NCI-H2171 treated with DMSO at 0.1 percent for 48 hours (cell line): ENCODE data around the gene GALNTL6.
A peak's percentile ranks its signal among the peaks of the same experiment; 100 is the strongest.

Experiments used
- DNase-seq: peaks from one replicate; lab custom pipeline; 2025; lab: John Stamatoyannopoulos, UW

The GALNTL6 gene

GRCh38 chr4:172555725-172556124, 742.5 kb downstream of the GALNTL6 start:
- no peak for DNase-seq

- no peak for DNase-seq
Observed at GRCh38 chr4:172573899-172574298, 760.7 kb downstream of the GALNTL6 start.

- DNase-seq, result no peak
Observed at GRCh38 chr4:172578712-172579111, 765.5 kb downstream of the GALNTL6 start.

GRCh38 chr4:172584816-172585215, 771.6 kb downstream of the GALNTL6 start:
- no peak for DNase-seq

GRCh38 chr4:172596206-172596605, 783.0 kb downstream of the GALNTL6 start:
- DNase-seq, result no peak

- no peak for DNase-seq
Observed at GRCh38 chr4:172599554-172599953, 786.4 kb downstream of the GALNTL6 start.

- DNase-seq, result peak; percentile 92
Observed at GRCh38 chr4:172601195-172601594, 788.0 kb downstream of the GALNTL6 start.

- DNase-seq, result no peak
Observed at GRCh38 chr4:172619218-172619617, 806.0 kb downstream of the GALNTL6 start.

GRCh38 chr4:172619798-172620197, 806.6 kb downstream of the GALNTL6 start:
- DNase-seq, result no peak

- no peak for DNase-seq
Observed at GRCh38 chr4:172628263-172628662, 815.1 kb downstream of the GALNTL6 start.

GRCh38 chr4:172630280-172630679, 817.1 kb downstream of the GALNTL6 start:
- DNase-seq, result no peak

- DNase-seq, result no peak
Observed at GRCh38 chr4:172631832-172632231, 818.6 kb downstream of the GALNTL6 start.

- DNase-seq, result no peak
Observed at GRCh38 chr4:172648471-172648870, 835.3 kb downstream of the GALNTL6 start.

GRCh38 chr4:172649143-172649542, 835.9 kb downstream of the GALNTL6 start:
- no peak for DNase-seq

- peak; percentile 16 for DNase-seq
Observed at GRCh38 chr4:172650758-172651530, 837.7 kb downstream of the GALNTL6 start.

- DNase-seq, result no peak
Observed at GRCh38 chr4:172651961-172652360, 838.8 kb downstream of the GALNTL6 start.

GRCh38 chr4:172652369-172652768, 839.2 kb downstream of the GALNTL6 start:
- no peak for DNase-seq

GRCh38 chr4:172653676-172654075, 840.5 kb downstream of the GALNTL6 start:
- no peak for DNase-seq

GRCh38 chr4:172654457-172654856, 841.3 kb downstream of the GALNTL6 start:
- peak; percentile 81 for DNase-seq

- no peak for DNase-seq
Observed at GRCh38 chr4:172656055-172656454, 842.9 kb downstream of the GALNTL6 start.

GRCh38 chr4:172657081-172657480, 843.9 kb downstream of the GALNTL6 start:
- DNase-seq, result no peak

- no peak for DNase-seq
Observed at GRCh38 chr4:172660251-172660650, 847.0 kb downstream of the GALNTL6 start.

- DNase-seq, result no peak
Observed at GRCh38 chr4:172662113-172662512, 848.9 kb downstream of the GALNTL6 start.

GRCh38 chr4:172666711-172667368, 853.6 kb downstream of the GALNTL6 start:
- no peak for DNase-seq
